ENCODE results near the gene MRPL49. TPM values are rescaled to one million over a fixed set of nuclear protein-coding genes. Genes with fewer than 3 reads are reported as not detected.

The MRPL49 gene
- total and polyA plus RNA-seq, 2 experiments from 2014 or later: 78.2 to 122 TPM

DNA sequence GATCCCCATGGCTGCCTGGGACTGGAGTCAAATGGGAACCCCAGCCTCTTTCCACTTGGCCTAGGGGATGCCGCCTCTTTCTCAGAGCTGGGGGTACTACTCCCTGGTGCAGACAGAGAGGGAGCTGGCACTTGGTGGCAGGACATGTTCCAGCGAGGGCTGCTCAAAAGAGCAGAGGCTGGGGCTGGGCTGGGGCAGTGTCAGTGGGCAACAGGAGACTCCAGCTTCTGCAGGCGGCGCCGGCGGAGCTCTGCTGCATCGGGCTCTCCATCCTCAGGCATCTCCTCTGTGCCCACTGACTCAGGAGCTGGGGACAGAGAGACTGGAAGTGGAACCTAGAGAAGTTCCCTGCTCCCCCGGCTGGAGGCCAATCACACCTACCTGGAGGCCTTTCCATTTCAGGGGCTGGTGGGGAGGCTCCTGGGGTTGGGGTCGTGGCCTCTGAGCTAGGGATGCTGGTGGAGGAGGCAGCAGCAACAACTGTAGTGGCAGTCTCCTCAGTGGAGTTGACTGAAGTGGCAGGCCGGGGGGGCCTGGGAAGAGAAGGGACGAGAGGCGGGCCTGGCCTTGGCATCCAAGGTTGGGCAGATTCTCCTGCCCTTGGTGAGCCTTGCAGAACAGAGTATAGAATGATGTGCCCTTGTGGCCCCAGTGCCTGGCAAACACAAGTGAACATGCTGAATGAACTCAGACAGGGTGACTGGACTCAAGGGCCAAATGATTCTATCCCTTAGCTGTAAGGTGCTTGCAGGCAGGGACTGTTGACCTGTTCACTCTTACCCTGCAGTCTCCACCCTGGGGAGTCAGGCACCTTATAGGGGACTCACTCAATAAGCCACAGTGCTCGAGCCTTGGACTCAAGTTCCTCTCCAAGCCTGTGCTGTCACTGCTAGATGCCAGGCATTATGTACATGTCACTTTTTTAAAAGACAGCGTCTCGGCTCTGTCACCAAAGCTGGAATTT, 6.3 kb downstream of the MRPL49 start:
- TF ChIP-seq, protein P1, sequence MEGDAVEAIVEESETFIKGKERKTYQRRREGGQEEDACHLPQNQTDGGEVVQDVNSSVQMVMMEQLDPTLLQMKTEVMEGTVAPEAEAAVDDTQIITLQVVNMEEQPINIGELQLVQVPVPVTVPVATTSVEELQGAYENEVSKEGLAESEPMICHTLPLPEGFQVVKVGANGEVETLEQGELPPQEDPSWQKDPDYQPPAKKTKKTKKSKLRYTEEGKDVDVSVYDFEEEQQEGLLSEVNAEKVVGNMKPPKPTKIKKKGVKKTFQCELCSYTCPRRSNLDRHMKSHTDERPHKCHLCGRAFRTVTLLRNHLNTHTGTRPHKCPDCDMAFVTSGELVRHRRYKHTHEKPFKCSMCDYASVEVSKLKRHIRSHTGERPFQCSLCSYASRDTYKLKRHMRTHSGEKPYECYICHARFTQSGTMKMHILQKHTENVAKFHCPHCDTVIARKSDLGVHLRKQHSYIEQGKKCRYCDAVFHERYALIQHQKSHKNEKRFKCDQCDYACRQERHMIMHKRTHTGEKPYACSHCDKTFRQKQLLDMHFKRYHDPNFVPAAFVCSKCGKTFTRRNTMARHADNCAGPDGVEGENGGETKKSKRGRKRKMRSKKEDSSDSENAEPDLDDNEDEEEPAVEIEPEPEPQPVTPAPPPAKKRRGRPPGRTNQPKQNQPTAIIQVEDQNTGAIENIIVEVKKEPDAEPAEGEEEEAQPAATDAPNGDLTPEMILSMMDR (IDR thresholded peaks at IDR 0.05; ENCODE audit: low read depth, low read length): no peak
- no peak overlapping the region for H3K27ac ChIP-seq
- H3K4me3 ChIP-seq: no peak overlapping the region
- no peaks in the 10 kb centered on the region for H3K27me3 ChIP-seq
- peaks cover 5% of the 10 kb centered on the region for H3K4me1 ChIP-seq (ENCODE audit: low read depth)
- H3K9me3 ChIP-seq (ENCODE audit: low read depth): no peaks in the 10 kb centered on the region
- DNase-seq (ENCODE audit: low read depth in 1 of 2, low spot score in 1 of 2): no peak
- peaks cover 47% of the 10 kb centered on the region for H3K36me3 ChIP-seq

DNA sequence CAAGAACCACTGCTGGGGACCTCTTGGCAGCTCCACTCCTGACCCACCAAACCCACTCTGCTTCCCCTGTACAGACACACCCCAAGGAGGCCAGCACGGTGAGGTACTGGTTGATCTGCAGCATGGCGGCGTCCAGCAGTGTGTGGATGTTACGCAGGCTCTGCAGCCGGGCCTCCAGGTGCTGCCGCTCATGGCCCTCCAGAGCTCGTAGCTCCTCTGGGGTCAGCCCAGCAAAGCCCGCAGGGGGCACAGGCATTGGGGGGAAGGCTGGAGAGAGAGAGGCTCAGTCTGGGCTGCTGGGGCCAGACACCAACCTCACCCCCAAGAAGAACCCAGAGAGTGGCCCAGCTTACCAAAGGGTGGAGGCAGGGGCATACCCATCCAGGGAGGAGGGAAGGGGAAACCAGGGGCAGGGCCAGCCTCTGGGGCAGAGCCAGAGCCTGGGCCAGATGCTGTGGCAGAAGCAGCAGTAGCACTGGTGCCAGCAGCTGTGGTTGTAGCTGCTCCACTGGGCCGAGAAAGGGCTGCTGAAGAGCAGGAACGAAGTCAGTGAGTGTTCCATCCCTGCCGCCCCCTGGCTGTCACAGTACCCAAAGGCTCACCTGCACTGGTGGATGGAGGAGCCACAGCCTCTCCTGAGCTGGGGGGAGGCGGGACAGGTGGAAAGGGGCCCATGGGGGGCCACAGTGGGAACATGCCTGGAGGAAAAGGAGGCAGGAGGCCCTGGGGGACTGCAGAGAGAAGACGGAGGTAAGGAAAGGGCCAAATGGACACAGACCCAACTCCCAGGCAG, 7.7 kb downstream of the MRPL49 start:
- Histone ChIP-seq H3K4me1 (ENCODE audit: low read depth) (peaks cover 6% of the 10 kb centered on the region), H3K4me3 (no peak overlapping the region), H3K36me3 (peaks cover 43% of the 10 kb centered on the region), H3K27me3 (no peaks in the 10 kb centered on the region), H3K27ac (no peak overlapping the region), H3K9me3 (ENCODE audit: low read depth) (no peaks in the 10 kb centered on the region)
- TF ChIP-seq, protein P1 (IDR thresholded peaks at IDR 0.05; ENCODE audit: low read depth, low read length): no peak
- DNase-seq (ENCODE audit: low read depth in 1 of 2, low spot score in 1 of 2): no peak

DNA sequence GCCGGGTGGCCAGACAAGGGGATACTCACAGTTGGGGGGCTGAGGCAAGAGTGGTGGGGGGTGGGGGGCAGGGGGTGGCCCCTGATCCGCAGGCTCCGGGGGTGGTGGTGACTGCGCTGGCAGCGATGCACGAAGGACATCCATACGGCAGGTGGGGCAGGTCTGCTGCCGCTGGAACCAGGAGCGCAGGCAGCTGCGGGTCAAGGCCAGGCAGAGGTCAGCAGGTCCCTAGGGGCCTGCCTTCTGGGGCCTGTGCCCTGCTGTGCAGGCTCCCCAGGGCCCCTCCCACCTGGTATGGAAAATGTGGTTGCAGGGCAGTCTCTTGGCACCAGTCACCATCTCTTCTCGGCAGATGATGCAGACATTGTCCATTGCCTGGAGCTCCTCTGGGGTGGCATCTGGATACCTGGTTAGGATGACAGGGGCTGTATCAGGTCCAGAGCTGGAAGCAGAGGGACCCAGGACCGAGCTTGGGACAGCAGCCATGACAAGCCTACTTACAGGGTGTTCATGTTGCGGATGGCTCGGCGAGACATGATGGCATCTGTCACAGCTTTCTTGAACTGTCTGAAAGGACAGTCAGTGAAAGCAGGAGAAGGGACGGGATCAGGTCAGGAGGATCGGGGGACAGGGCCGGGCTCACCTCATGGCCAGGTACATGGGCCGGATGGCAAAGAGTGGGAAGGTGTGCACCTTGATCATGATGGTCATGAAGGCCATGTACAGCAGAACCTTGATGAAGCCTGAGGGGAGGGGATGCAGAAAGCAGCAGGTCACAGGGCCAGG, 8.7 kb downstream of the MRPL49 start:
- H3K27ac ChIP-seq: no peak overlapping the region
- no peaks in the 10 kb centered on the region for H3K27me3 ChIP-seq
- no peak for DNase-seq (ENCODE audit: low read depth in 1 of 2, low spot score in 1 of 2)
- no peak overlapping the region for H3K4me3 ChIP-seq
- no peaks in the 10 kb centered on the region for H3K9me3 ChIP-seq (ENCODE audit: low read depth)
- H3K36me3 ChIP-seq: peaks cover 42% of the 10 kb centered on the region
- TF ChIP-seq, protein P1 (IDR thresholded peaks at IDR 0.05; ENCODE audit: low read depth, low read length): no peak
- peaks cover 10% of the 10 kb centered on the region for H3K4me1 ChIP-seq (ENCODE audit: low read depth)

DNA sequence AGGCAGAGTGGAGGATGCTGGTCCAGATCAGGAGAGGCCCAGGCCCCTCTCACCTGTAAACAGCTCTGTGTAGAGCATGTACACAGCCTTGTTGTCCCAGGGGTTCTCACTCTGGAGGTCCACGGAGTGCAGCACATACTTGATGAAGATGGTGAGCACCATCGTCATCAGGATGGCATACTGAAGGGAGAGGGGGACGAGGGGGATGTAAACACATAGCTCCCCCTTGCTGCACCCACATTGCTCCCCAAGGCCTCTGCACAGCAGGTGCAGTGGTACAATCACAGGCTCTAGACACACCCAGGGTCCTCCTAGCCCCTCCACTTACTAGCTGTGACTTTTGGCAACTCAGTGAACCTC, 9.3 kb downstream of the MRPL49 start:
- H3K36me3 ChIP-seq: peaks cover 39% of the 10 kb centered on the region

DNA sequence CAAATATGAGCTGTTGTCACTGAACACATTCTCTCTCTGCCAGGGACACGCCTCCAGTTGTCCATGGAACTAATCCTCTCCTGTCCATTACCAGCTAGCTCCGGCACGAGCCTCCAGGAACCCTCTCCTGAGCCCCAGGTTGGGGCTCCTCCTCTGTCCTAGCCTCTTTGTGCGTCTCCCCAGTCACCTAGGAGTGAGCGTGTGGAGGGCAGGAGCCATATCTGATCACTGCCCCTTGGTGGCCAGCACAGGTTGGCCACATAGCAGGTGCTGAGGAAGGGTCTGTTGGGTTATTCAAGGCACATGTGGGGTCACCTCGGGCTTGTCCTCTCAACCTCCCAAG, 9.7 kb downstream of the MRPL49 start:
- Histone ChIP-seq H3K27ac (no peak overlapping the region), H3K27me3 (no peaks in the 10 kb centered on the region), H3K9me3 (ENCODE audit: low read depth) (no peaks in the 10 kb centered on the region), H3K4me3 (no peak overlapping the region), H3K36me3 (peaks cover 36% of the 10 kb centered on the region), H3K4me1 (ENCODE audit: low read depth) (peaks cover 12% of the 10 kb centered on the region)
- no peak for DNase-seq (ENCODE audit: low read depth in 1 of 2, low spot score in 1 of 2)
- TF ChIP-seq, protein P1 (IDR thresholded peaks at IDR 0.05; ENCODE audit: low read depth, low read length): no peak

More for the DNA sequence above, 9.3 kb downstream of the MRPL49 start:
- Histone ChIP-seq H3K4me1 (ENCODE audit: low read depth) (peaks cover 12% of the 10 kb centered on the region), H3K4me3 (no peak overlapping the region), H3K27me3 (no peaks in the 10 kb centered on the region), H3K9me3 (ENCODE audit: low read depth) (no peaks in the 10 kb centered on the region), H3K27ac (no peak overlapping the region)
- DNase-seq (ENCODE audit: low read depth in 1 of 2, low spot score in 1 of 2): no peak
- TF ChIP-seq, protein P1 (IDR thresholded peaks at IDR 0.05; ENCODE audit: low read depth, low read length): no peak

Data from cardiac muscle cell (in vitro differentiated cells and primary cell).